ENCODE data around the gene TKTL1. TPM values are rescaled to one million over a fixed set of nuclear protein-coding genes. Genes with fewer than 3 reads are reported as not detected.
"Not testable (repeated sequence)": the region's sequence is repeated elsewhere in the genome, so short reads cannot be mapped to it uniquely, and the experiment has no call there.

The TKTL1 gene
- total RNA-seq, 1 experiment from 2014 or later, result not detected

GRCh38 chrX:154343063-154343462 lies 47.5 kb downstream of the TKTL1 start:
- not testable (repeated sequence) for H3K36me3 ChIP-seq (ENCODE audit: insufficient read depth, low read length); H3K4me3 ChIP-seq (ENCODE audit: low read length); H3K4me2 ChIP-seq (ENCODE audit: low read depth, low read length, poor library complexity, severe bottlenecking); H3K27ac ChIP-seq (ENCODE audit: low read length); H2AFZ ChIP-seq (ENCODE audit: low read length); DNase-seq; H3K9ac ChIP-seq (ENCODE audit: low read length); H3K79me2 ChIP-seq (ENCODE audit: low read length); H3K4me1 ChIP-seq (ENCODE audit: low read length); H3K9me2 ChIP-seq (replicated peaks; ENCODE audit: insufficient read depth, low read length); H4K20me1 ChIP-seq (ENCODE audit: insufficient read depth, low read depth, low read length); H3K27me3 ChIP-seq (ENCODE audit: low read length); H3K9me3 ChIP-seq (ENCODE audit: low read length)

- DNase-seq; H3K4me1 ChIP-seq (ENCODE audit: low read length); H3K27me3 ChIP-seq (ENCODE audit: low read length); H3K4me3 ChIP-seq (ENCODE audit: low read length); H3K9ac ChIP-seq (ENCODE audit: low read length); H3K9me3 ChIP-seq (ENCODE audit: low read length); H3K9me2 ChIP-seq (replicated peaks; ENCODE audit: insufficient read depth, low read length); H3K4me2 ChIP-seq (ENCODE audit: low read depth, low read length, poor library complexity, severe bottlenecking); H2AFZ ChIP-seq (ENCODE audit: low read length); H3K27ac ChIP-seq (ENCODE audit: low read length); H4K20me1 ChIP-seq (ENCODE audit: insufficient read depth, low read depth, low read length); H3K36me3 ChIP-seq (ENCODE audit: insufficient read depth, low read length); H3K79me2 ChIP-seq (ENCODE audit: low read length): not testable (repeated sequence)
Measured at GRCh38 chrX:154343620-154344019, 48.0 kb downstream of the TKTL1 start.

- DNase-seq, result no peak
- Histone ChIP-seq H3K27ac (ENCODE audit: low read length) (no peak overlapping the region), H3K9me3 (ENCODE audit: low read length) (no peaks in the 10 kb centered on the region), H3K4me3 (ENCODE audit: low read length) (no peak overlapping the region), H3K79me2 (ENCODE audit: low read length) (no peaks in the 10 kb centered on the region), H3K4me2 (ENCODE audit: low read depth, low read length, poor library complexity, severe bottlenecking) (no peak overlapping the region), H2AFZ (ENCODE audit: low read length) (no peak overlapping the region), H3K4me1 (ENCODE audit: low read length) (no peaks in the 10 kb centered on the region), H3K36me3 (ENCODE audit: insufficient read depth, low read length) (no peaks in the 10 kb centered on the region), H3K27me3 (ENCODE audit: low read length) (no peaks in the 10 kb centered on the region), H4K20me1 (ENCODE audit: insufficient read depth, low read depth, low read length) (no peaks in the 10 kb centered on the region), H3K9ac (ENCODE audit: low read length) (no peak overlapping the region), H3K9me2 (replicated peaks; ENCODE audit: insufficient read depth, low read length) (no peaks in the 10 kb centered on the region)
Measured at GRCh38 chrX:154348114-154348531, 52.5 kb downstream of the TKTL1 start.

- Histone ChIP-seq H3K36me3 (ENCODE audit: insufficient read depth, low read length) (no peaks in the 10 kb centered on the region), H3K9ac (ENCODE audit: low read length) (no peak overlapping the region), H3K9me3 (ENCODE audit: low read length) (no peaks in the 10 kb centered on the region), H3K79me2 (ENCODE audit: low read length) (no peaks in the 10 kb centered on the region), H3K27ac (ENCODE audit: low read length) (no peak overlapping the region), H3K4me1 (ENCODE audit: low read length) (no peaks in the 10 kb centered on the region), H4K20me1 (ENCODE audit: insufficient read depth, low read depth, low read length) (no peaks in the 10 kb centered on the region), H3K4me2 (ENCODE audit: low read depth, low read length, poor library complexity, severe bottlenecking) (no peak overlapping the region), H3K9me2 (replicated peaks; ENCODE audit: insufficient read depth, low read length) (no peaks in the 10 kb centered on the region), H3K27me3 (ENCODE audit: low read length) (no peaks in the 10 kb centered on the region), H3K4me3 (ENCODE audit: low read length) (no peak overlapping the region), H2AFZ (ENCODE audit: low read length) (no peak overlapping the region)
- no peak for DNase-seq
Measured at GRCh38 chrX:154348646-154349358, 53.2 kb downstream of the TKTL1 start.

- Histone ChIP-seq H3K79me2 (ENCODE audit: low read length) (no peaks in the 10 kb centered on the region), H3K27me3 (ENCODE audit: low read length) (no peaks in the 10 kb centered on the region), H3K9me2 (replicated peaks; ENCODE audit: insufficient read depth, low read length) (no peaks in the 10 kb centered on the region), H3K27ac (ENCODE audit: low read length) (no peak overlapping the region), H3K4me3 (ENCODE audit: low read length) (no peak overlapping the region), H3K36me3 (ENCODE audit: insufficient read depth, low read length) (no peaks in the 10 kb centered on the region), H3K9ac (ENCODE audit: low read length) (no peak overlapping the region), H2AFZ (ENCODE audit: low read length) (no peak overlapping the region), H3K9me3 (ENCODE audit: low read length) (no peaks in the 10 kb centered on the region), H3K4me2 (ENCODE audit: low read depth, low read length, poor library complexity, severe bottlenecking) (no peak overlapping the region), H4K20me1 (ENCODE audit: insufficient read depth, low read depth, low read length) (no peaks in the 10 kb centered on the region), H3K4me1 (ENCODE audit: low read length) (no peaks in the 10 kb centered on the region)
- no peak for DNase-seq
Measured at GRCh38 chrX:154349359-154349935, 53.9 kb downstream of the TKTL1 start.

- no peaks in the 10 kb centered on the region for H4K20me1 ChIP-seq (ENCODE audit: insufficient read depth, low read depth, low read length)
- no peak for DNase-seq
- H3K9me2 ChIP-seq (replicated peaks; ENCODE audit: insufficient read depth, low read length), result no peaks in the 10 kb centered on the region
- H3K9me3 ChIP-seq (ENCODE audit: low read length), result no peaks in the 10 kb centered on the region
- H3K4me3 ChIP-seq (ENCODE audit: low read length), result no peak overlapping the region
- H3K36me3 ChIP-seq (ENCODE audit: insufficient read depth, low read length), result no peaks in the 10 kb centered on the region
- H2AFZ ChIP-seq (ENCODE audit: low read length), result no peak overlapping the region
- H3K79me2 ChIP-seq (ENCODE audit: low read length), result no peaks in the 10 kb centered on the region
- H3K9ac ChIP-seq (ENCODE audit: low read length), result no peak overlapping the region
- H3K4me1 ChIP-seq (ENCODE audit: low read length), result no peaks in the 10 kb centered on the region
- no peaks in the 10 kb centered on the region for H3K27me3 ChIP-seq (ENCODE audit: low read length)
- H3K27ac ChIP-seq (ENCODE audit: low read length), result no peak overlapping the region
- H3K4me2 ChIP-seq (ENCODE audit: low read depth, low read length, poor library complexity, severe bottlenecking), result no peak overlapping the region
Measured at GRCh38 chrX:154349979-154350378, 54.4 kb downstream of the TKTL1 start.

- Histone ChIP-seq H3K9me3 (ENCODE audit: low read length) (no peaks in the 10 kb centered on the region), H3K4me1 (ENCODE audit: low read length) (no peaks in the 10 kb centered on the region), H3K4me2 (ENCODE audit: low read depth, low read length, poor library complexity, severe bottlenecking) (no peak overlapping the region), H3K27ac (ENCODE audit: low read length) (no peak overlapping the region), H3K36me3 (ENCODE audit: insufficient read depth, low read length) (no peaks in the 10 kb centered on the region), H2AFZ (ENCODE audit: low read length) (no peak overlapping the region), H4K20me1 (ENCODE audit: insufficient read depth, low read depth, low read length) (no peaks in the 10 kb centered on the region), H3K9me2 (replicated peaks; ENCODE audit: insufficient read depth, low read length) (no peaks in the 10 kb centered on the region), H3K79me2 (ENCODE audit: low read length) (no peaks in the 10 kb centered on the region), H3K9ac (ENCODE audit: low read length) (no peak overlapping the region), H3K4me3 (ENCODE audit: low read length) (no peak overlapping the region), H3K27me3 (ENCODE audit: low read length) (no peaks in the 10 kb centered on the region)
- DNase-seq, result no peak
Measured at GRCh38 chrX:154350429-154351182, 55.0 kb downstream of the TKTL1 start.

GRCh38 chrX:154351183-154352011 lies 55.8 kb downstream of the TKTL1 start:
- Histone ChIP-seq H3K36me3 (ENCODE audit: insufficient read depth, low read length) (no peaks in the 10 kb centered on the region), H4K20me1 (ENCODE audit: insufficient read depth, low read depth, low read length) (no peaks in the 10 kb centered on the region), H3K9me2 (replicated peaks; ENCODE audit: insufficient read depth, low read length) (no peaks in the 10 kb centered on the region), H2AFZ (ENCODE audit: low read length) (no peak overlapping the region), H3K4me3 (ENCODE audit: low read length) (no peak overlapping the region), H3K4me2 (ENCODE audit: low read depth, low read length, poor library complexity, severe bottlenecking) (no peak overlapping the region), H3K9ac (ENCODE audit: low read length) (no peak overlapping the region), H3K79me2 (ENCODE audit: low read length) (no peaks in the 10 kb centered on the region), H3K27me3 (ENCODE audit: low read length) (no peaks in the 10 kb centered on the region), H3K27ac (ENCODE audit: low read length) (no peak overlapping the region), H3K9me3 (ENCODE audit: low read length) (no peaks in the 10 kb centered on the region), H3K4me1 (ENCODE audit: low read length) (no peaks in the 10 kb centered on the region)
- DNase-seq, result no peak

All from Karpas-422 (cell line).